CD4-positive, alpha-beta T cell treated with Interleukin-6 at 100 ng/mL for 8 hours (primary cell): ENCODE results near the gene FUZ.
A peak's percentile ranks its signal among the peaks of the same experiment; 100 is the strongest.
"Not testable (repeated sequence)": the region's sequence is repeated elsewhere in the genome, so short reads cannot be mapped to it uniquely, and the experiment has no call there.

Experiments used
- DNase-seq: peaks from one replicate; pipeline ENCODE4 v3.0.0-alpha.2; 2020; ENCODE audit warnings: mixed read lengths, low spot score

The FUZ gene

GRCh38 chr19:49832556-49832955 is 19.5 kb upstream of the FUZ start:
- DNase-seq = no peak

DNA sequence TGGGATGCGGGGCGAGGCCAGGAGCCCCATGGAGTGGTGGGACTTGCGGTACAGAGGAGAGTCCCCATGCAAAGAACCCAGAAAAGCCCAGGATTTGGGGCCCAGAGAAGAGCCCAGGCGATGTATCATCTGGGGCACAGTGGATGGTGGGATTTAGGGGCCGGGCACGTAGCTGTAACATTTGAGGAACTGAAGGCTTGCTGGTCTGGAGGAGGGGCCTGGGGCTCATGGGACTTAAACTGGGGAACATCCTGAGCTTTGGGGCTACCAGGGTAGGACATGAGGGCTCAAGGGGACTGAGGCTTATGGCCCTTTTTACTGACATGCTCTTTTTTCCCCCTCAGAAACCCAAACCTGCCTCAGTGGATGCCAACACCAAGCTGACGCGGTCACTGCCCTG is 18.5 kb upstream of the FUZ start:
- DNase-seq = no peak

GRCh38 chr19:49830766-49831165 is 17.7 kb upstream of the FUZ start:
- DNase-seq = no peak

- DNase-seq = no peak
Observed at GRCh38 chr19:49829721-49830120, 16.6 kb upstream of the FUZ start.

- DNase-seq = no peak
Observed at GRCh38 chr19:49829200-49829599, 16.1 kb upstream of the FUZ start.

GRCh38 chr19:49827034-49827433 is 13.9 kb upstream of the FUZ start:
- no peak for DNase-seq

DNA sequence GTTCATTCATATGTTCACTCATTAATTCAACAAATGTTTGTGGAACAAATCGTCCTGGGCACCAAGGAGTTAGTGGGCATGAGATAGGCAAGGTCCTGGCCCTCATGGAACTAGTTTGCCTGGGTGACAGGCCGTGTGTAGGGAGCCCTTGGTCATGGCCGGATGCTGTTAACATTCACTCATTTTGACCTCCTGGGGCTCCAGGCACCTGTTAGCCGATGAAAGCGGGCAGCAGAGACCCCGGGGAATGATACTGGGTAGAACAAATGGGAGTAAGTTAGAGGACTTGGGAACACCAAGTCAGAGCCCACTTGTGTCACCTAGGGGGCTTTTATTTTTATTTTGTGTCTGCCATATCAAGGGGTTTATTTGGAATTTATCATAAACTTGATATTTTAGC is 11.6 kb upstream of the FUZ start:
- no peak for DNase-seq

- DNase-seq = no peak
Observed at GRCh38 chr19:49823472-49823871, 10.4 kb upstream of the FUZ start.

- no peak for DNase-seq
Observed at GRCh38 chr19:49820125-49820524, 7.0 kb upstream of the FUZ start.

DNA sequence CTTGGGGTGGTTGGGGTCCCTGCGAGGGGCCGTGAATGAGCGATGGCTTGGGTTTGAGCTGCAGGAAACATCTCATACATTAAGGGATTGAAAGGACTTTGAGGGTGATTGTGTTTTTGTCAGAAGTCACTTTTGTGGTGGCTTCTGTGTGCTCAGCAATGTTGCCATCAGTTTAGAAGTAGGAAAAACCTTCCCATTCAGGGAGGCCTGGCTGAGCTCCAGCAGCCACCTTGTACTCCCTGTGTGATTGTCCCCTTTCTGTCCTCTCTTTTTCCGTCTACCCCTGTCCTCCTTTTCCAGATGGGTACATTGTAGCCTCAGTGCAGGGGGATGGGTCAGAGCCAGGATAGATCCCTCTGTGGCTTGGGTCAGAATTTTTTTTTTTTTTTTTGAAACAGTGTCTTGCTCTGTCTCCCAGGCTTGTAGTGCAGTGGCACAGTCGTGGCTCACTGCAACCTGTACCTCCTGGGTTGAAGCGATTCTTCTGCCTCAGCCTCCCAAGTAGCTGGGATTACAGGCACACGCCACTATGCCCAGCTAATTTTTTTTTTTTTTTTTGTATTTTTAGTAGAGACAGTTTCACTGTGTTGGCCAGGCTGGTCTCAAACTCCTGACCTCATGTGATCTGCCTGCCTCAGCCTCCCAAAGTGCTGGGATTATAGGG is 6.5 kb upstream of the FUZ start:
- not testable (repeated sequence) for DNase-seq

DNA sequence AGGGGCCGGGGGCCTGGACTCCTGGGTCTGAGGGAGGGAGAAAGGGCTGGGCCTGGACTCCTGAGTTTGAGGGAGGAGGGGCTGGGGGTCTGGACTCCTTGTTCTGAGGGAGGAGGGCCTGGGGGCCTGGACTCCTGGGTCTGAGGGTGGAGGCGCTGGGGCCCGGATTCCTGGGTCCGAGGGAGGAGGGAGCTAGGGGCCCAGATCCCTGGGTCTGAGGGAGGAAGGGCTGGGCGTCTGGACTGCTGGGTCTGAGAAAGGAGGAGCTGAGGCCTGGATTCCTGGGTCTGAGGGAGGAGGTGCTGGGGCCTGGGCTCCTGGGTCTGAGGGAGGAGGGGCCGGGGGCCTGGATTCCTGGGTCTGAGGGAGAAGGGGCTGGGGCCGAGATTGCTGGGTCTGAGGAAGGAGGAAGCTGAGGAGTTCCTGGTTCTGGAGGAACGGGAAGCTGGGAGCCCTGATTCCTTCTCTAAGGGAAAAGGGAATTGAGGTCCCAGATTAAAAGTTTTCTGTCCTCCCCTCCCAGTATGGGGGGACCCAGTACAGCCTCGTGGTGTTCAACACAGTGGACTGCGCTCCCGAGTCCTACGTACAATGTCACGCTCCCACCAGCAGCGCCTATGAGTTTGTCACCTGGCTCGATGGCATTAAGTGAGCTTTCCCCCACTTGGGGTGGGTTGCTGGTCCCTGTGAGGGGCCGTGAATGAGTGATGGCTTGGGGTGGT is 5.7 kb upstream of the FUZ start:
- DNase-seq = no peak

- DNase-seq = peak; percentile 82
Observed at GRCh38 chr19:49817964-49818648, 5.0 kb upstream of the FUZ start, which contains the start of gene MED25. Gene MED25, plus strand, starts transcription at chr19:49818289. Its CDS starts 53 bp downstream, at chr19:49818342.

DNA sequence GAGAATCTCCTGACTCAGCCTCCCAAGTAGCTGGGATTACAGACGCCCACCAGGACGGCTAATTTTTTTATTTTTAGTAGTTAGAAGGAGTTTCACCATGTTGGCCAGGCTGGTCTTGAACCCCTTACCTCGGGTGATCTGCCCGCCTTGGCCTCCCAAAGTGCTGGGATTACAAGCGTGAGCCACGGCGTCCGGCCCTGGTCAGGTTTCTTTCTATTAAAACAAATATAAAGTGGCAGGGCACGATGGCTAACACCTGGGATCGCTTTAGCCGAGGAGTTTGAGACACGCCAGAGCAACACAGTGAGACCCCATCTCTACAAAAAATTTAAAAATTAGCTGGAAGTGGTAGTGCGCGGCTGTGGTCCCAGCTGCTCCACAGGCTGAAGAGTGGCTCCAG is 3.5 kb upstream of the FUZ start:
- no peak for DNase-seq

GRCh38 chr19:49814010-49814409 is 918 bp upstream of the FUZ start:
- DNase-seq = no peak

DNA sequence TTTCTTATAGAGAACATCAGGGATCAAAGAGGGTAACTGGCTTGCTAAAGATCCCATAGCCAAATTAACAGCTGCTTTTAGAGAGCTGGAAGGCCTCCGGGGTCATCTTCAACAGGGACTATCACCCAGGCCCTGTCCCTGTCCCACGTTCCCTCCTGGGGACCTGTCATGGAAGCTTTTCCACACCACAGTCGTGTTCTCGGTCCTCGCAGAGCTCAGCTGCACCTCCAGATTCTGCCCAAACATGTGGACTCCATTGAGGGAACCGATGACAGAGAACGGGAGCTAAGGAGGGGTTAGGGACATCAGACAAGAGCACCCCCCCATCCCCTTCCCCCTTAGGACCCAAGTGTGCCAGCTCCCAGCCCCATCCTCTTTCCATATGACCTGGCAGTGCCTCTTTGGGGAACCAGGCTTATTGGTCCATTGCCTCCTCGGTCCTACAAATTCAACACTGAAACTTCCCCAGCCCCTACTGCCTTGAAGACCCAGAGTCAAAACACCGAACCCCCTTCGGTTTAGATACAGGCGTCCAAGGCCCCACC is 568 bp downstream of the FUZ start:
- no peak for DNase-seq

DNA sequence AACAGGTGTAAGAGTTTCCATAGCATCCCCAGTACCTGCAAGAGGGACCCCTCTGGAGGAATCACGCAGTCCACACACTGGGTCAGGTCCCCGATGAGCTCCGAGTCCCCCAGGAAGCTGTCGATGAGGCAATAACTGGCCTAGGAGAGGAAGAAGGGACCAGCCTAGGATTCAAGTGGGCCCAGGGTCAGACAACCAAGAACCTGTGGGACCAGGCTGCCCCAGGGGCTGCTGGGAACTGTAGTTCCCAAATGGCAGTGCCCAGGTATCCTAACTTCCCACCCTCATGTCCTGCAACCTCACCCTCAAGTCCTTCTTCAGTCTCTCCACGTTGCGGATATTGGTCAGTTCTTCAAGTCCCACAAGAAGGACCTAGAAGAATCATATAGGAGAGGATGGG is 1.8 kb downstream of the FUZ start:
- no peak for DNase-seq

- DNase-seq = no peak
Observed at GRCh38 chr19:49809941-49810389, 3.1 kb downstream of the FUZ start.

- DNase-seq = peak; percentile 27
Observed at GRCh38 chr19:49809160-49809940, 3.7 kb downstream of the FUZ start.

- DNase-seq = peak; percentile 85
Observed at GRCh38 chr19:49808711-49809159, 4.4 kb downstream of the FUZ start.

DNA sequence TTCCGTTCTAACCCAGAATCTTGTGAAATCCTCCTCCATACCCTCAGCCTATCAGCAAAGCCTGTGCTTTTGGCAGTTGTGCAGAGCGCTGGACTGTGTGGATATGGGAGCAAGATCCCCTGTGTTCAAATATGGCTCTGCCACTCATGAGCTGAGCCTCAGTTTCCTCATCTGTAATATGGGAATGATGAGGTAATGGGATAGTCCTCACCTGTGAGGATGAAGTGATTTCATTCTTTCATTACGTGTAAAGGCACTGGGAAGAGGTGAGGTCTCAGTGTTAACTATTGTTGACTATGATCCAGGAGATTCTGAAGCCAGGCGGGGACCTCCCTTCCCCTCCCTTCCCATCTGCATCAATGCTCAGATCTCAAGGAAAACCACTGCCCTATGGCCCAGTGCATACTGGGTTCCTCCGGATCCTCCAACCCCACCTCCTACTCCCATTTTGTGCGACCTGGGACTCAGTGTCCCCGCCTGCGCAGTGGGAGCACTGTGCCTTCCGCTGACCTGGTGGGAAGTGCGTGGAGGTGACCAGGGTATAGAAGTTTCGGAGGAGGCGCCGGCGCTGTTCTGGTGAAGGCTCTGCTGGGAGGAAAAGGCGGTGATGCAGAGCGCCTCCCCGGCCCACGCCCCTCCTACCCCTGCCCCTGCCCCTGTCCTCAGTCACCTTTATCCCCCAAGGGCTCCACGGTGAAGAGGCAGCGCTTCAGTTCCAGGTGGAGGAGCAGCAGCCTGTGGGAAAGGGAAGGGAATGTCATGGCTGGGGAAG is 5.0 kb downstream of the FUZ start:
- DNase-seq = no peak
